Upper lobe of left lung (tissue), 4 donors: ENCODE results near the gene SMOC1.

ENCODE experiments used
- POLR2A ChIP-seq, 4 donors: fragments of 450-650 bp; IDR thresholded peaks; one replicate each; pipeline ENCODE4 v1.5.1; 2016 to 2017; ENCODE audit warnings: antibody characterized with exemption in 4 of 4, mild to moderate bottlenecking in 2 of 4
- POLR2AphosphoS5 ChIP-seq, 2 donors: sonication (generic); formaldehyde crosslinking; IDR thresholded peaks; one replicate each; pipeline ENCODE4 v1.5.1; 2017; ENCODE audit warnings: antibody characterized with exemption in 2 of 2

DNA sequence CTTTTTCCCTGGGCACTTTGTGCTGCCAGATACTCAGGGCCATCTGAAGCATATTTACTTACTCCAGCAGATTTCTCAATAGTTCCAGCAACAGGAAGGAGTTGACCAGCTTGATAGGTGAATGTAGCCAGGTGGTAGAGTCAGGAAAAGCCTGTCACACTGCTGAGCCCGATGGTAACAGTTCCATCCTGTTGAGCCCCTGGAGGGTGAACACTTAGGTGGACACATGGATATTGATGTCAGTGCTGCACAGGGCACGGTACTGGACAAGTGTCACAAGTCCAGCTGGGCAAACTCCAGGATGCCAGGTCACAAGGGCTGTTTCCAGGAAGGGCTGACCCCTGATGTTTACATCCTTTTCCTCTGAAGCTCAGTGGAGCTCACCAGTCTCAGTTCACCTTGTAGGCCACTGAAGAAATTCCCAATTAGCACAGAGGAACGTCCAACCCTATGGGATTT is 2.3 kb upstream of the SMOC1 start:
- TF ChIP-seq POLR2AphosphoS5 (IDR thresholded peaks at IDR 0.05) (no peak), POLR2A (IDR thresholded peaks at IDR 0.05) (no peak)
